K562 (cell line): ENCODE measurements around the gene CSRP2. TPM values are rescaled to one million over a fixed set of nuclear protein-coding genes. Genes with fewer than 3 reads are reported as not detected.

ENCODE experiments used
- MBD2 ChIP-seq: sonication (generic); IDR thresholded peaks from 2 replicates; pipeline ENCODE4 v1.6.1; 2016; ENCODE audit warnings: low read depth, borderline replicate concordance
- PTRF ChIP-seq: fragments of 450-650 bp; IDR thresholded peaks from 2 replicates; pipeline ENCODE4 v1.6.1; 2016; ENCODE audit warnings: mild to moderate bottlenecking, missing genetic modification characterization, missing compliant biosample characterization
- RREB1 ChIP-seq: fragments of 250-450 bp; sonication (Bioruptor Pico); IDR thresholded peaks from 2 replicates; pipeline ENCODE4 v1.4.0; 2020
- THRAP3 ChIP-seq: fragments of 450-650 bp; IDR thresholded peaks from 2 replicates; pipeline ENCODE4 v1.6.1; 2016; ENCODE audit warnings: mild to moderate bottlenecking, inconsistent platforms, borderline replicate concordance
- ZNF445 ChIP-seq: fragments of 250-450 bp; sonication (Bioruptor Pico); IDR thresholded peaks from 2 replicates; pipeline ENCODE4 v1.4.0; 2020; ENCODE audit warnings: low read depth, mild to moderate bottlenecking, moderate library complexity
- polyA plus RNA-seq, 8 experiments: library from polyadenylated mRNA; depleted of rRNA in 4 of 8; stranded (reverse) in 5 of 8; unstranded in 3 of 8; fragments of >200 nt; fragmentation: Nextera tagmentation in 2 of 8; fragmentation: Illumina TruSeq in 1 of 8; extraction: Ambion mirVana in 2 of 8; extraction: Trizol in 1 of 8; gene quantifications; 2 replicates each; pipeline versions ENCODE4 v1.2.1 to v1.2.3, GENCODE V29; 2011 to 2014; ENCODE audit warnings: inconsistent platforms in 1 of 8, missing spikeins in 1 of 8
- total RNA-seq, 7 experiments: library from RNA; depleted of rRNA in 6 of 7; stranded (reverse); fragments of >200 nt in 6 of 7; fragmentation: Illumina TruSeq in 2 of 7; extraction: Trizol in 2 of 7; gene quantifications; 2 replicates each; pipeline versions ENCODE4 v1.2.1 to v1.2.3, GENCODE V29; 2011 to 2021; ENCODE audit warnings: low replicate concordance in 1 of 7

The CSRP2 gene
- total and polyA plus RNA-seq, 9 of the 15 experiments (the other 6 are each of a cell fraction or from before 2014, with no cell fraction given), result 0.32 to 6.2 (median 2.3) TPM

GRCh38 chr12:76921891-76922664 lies 43.3 kb upstream of the CSRP2 start (continued):
- TF ChIP-seq RREB1, result no peak
- no peak for TF ChIP-seq PTRF
- no peak for TF ChIP-seq ZNF445 (CRISPR knock-in tag)
- no peak for TF ChIP-seq THRAP3
- TF ChIP-seq MBD2, result no peak
